OCI-LY7 (cell line): ENCODE results near the gene CWC25. TPM values are rescaled to one million over a fixed set of nuclear protein-coding genes. Genes with fewer than 3 reads are reported as not detected.
A peak's percentile ranks its signal among the peaks of the same experiment; 100 is the strongest.

Experiments
- BruUV-seq: library from RNA; stranded (reverse); fragments of 400-500 nt; replicated peaks from 2 replicates; lab custom pipeline; 2021; lab: Mats Ljungman, UMichigan
- CTCF ChIA-PET: fragments of 300-600 bp; sonication (Branson Sonifier 250); formaldehyde crosslinking; loops from one replicate; lab custom pipeline; 2022; ENCODE audit warnings: antibody characterized with exemption; ENCODE audit not compliant: unreplicated experiment; lab: Charles Lee
- POLR2A ChIA-PET: fragments of 300-600 bp; sonication (Branson Sonifier 250); formaldehyde crosslinking; loops from one replicate; lab custom pipeline; 2022; ENCODE audit warnings: antibody characterized with exemption; lab: Charles Lee
- DNase-seq: peaks from one replicate; pipeline ENCODE4 v3.0.0-alpha.2; 2015; ENCODE audit warnings: low spot score
- H2AFZ ChIP-seq: fragments of 200-600 bp; sonication (generic), shearing (Covaris generic); 2 replicates; pipeline ENCODE4 v1.6.1; 2014; ENCODE audit warnings: mild to moderate bottlenecking, antibody characterized with exemption, low read length, moderate library complexity
- H3K27ac ChIP-seq: fragments of 200-600 bp; sonication (generic); 2 replicates; pipeline ENCODE4 v1.5.1; 2014; ENCODE audit warnings: mixed run types, low read depth, mild to moderate bottlenecking, moderate library complexity, low read length, inconsistent platforms; ENCODE audit not compliant: poor library complexity, severe bottlenecking
- H3K36me3 ChIP-seq: fragments of 200-600 bp; sonication (generic); 2 replicates; pipeline ENCODE4 v1.6.1; 2014; ENCODE audit warnings: mild to moderate bottlenecking, antibody characterized with exemption, low read length, moderate library complexity, mixed read lengths; ENCODE audit not compliant: insufficient read depth
- H3K4me1 ChIP-seq: fragments of 200-600 bp; sonication (generic); 2 replicates; pipeline ENCODE4 v1.5.1; 2014; ENCODE audit warnings: mild to moderate bottlenecking, low read length; ENCODE audit not compliant: insufficient read depth, poor library complexity, severe bottlenecking
- H3K4me2 ChIP-seq: fragments of 200-600 bp; sonication (generic); 2 replicates; pipeline ENCODE4 v1.6.1; 2014; ENCODE audit warnings: mild to moderate bottlenecking, low read length
- H3K4me3 ChIP-seq: fragments of 200-600 bp; sonication (generic); 2 replicates; pipeline ENCODE4 v1.5.1; 2014; ENCODE audit warnings: mild to moderate bottlenecking, low read depth, low read length; ENCODE audit not compliant: poor library complexity, severe bottlenecking
- H3K79me2 ChIP-seq: fragments of 200-600 bp; sonication (generic); 2 replicates; pipeline ENCODE4 v1.6.1; 2016; ENCODE audit warnings: low read depth, mild to moderate bottlenecking, low read length, moderate library complexity, mixed read lengths; ENCODE audit not compliant: insufficient read depth
- H3K9me2 ChIP-seq: fragments of 200-600 bp; sonication (generic); 2 replicates; pipeline ENCODE4 v1.6.1; 2016; ENCODE audit warnings: mild to moderate bottlenecking, low read length, mixed read lengths; ENCODE audit not compliant: insufficient read depth
- H3K9me3 ChIP-seq: fragments of 200-600 bp; sonication (generic); 2 replicates; pipeline ENCODE4 v1.6.1; 2014; ENCODE audit warnings: mild to moderate bottlenecking, mixed run types, low read length, mixed read lengths
- H4K20me1 ChIP-seq: fragments of 200-600 bp; sonication (generic); 2 replicates; pipeline ENCODE4 v1.6.1; 2014; ENCODE audit warnings: mild to moderate bottlenecking, antibody characterized with exemption, low read length, moderate library complexity, mixed read lengths; ENCODE audit not compliant: insufficient read depth
- EZH2phosphoT487 ChIP-seq: fragments of 200-600 bp; sonication (generic); IDR thresholded peaks from 2 replicates; pipeline ENCODE4 v1.6.1; 2018; ENCODE audit warnings: low read depth, borderline replicate concordance, mild to moderate bottlenecking, mixed run types, antibody characterized with exemption, low read length, moderate library complexity, mixed read lengths
- intact Hi-C: fragments of 100-400 bp; cut with micrococcal nuclease; formaldehyde crosslinking; loops from one replicate; pipeline ENCODE4 v1.10.0; 2022; ENCODE audit not compliant: unreplicated experiment
- total RNA-seq, 2 experiments: library from RNA; depleted of rRNA in 1 of 2; stranded (reverse); fragments of >200 nt in 1 of 2; shearing (Covaris generic) in 1 of 2; gene quantifications; 2 replicates each; pipeline ENCODE4 v1.2.3, GENCODE V29; 2014 to 2022
- TF ChIP-seq, protein P1 (sequence below): fragments of 200-600 bp; sonication (generic); conservative IDR thresholded peaks from 2 replicates; pipeline ENCODE4 v1.5.1; 2014; ENCODE audit warnings: mild to moderate bottlenecking, antibody characterized with exemption, low read length, moderate library complexity, mixed read lengths

CWC25 gene
- total RNA-seq, 2 experiments from 2014 or later: 22.2 to 26.8 TPM

DNA sequence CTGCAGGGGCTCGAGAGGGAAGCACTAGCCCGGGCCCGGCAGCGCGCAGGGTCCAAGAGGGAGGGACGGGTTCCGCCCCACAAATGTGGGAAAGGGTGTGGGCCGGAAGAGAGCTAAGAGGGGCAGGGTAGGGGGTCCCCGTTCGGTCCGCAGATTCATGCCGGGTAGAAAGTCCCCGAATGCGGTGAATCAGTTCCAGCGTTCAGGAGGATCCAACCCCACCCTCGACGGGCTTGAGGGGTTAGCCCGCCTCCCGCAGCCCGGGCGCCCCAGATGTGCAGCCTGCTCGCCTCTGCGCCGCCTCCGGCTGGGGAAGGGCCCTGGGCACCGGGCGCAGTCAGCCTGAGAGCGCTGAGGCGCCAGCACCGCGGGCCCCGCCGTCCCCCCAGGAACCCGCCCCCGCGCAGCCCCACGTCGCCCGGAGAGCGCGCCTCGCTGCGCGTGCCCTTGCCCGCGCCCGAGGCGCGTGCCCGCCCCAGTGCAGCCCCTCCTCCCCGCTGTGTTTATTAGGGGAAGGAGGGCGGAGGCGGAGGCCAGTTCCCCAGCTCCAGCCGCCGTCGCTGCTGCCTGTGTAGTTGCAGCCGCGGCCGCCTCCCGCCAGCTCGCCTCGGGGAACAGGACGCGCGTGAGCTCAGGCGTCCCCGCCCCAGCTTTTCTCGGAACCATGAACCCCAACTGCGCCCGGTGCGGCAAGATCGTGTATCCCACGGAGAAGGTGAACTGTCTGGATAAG is 44.6 kb upstream of the CWC25 start, which contains the start of gene LASP1:
LASP1 (plus strand) TSS at position 533 of the 733 bp plus-strand sequence; CDS start at position 665, 132 bp downstream.
- no TSS peak for BruUV-seq
- H3K4me1 ChIP-seq: peaks cover 62% of the 10 kb centered on the region

DNA sequence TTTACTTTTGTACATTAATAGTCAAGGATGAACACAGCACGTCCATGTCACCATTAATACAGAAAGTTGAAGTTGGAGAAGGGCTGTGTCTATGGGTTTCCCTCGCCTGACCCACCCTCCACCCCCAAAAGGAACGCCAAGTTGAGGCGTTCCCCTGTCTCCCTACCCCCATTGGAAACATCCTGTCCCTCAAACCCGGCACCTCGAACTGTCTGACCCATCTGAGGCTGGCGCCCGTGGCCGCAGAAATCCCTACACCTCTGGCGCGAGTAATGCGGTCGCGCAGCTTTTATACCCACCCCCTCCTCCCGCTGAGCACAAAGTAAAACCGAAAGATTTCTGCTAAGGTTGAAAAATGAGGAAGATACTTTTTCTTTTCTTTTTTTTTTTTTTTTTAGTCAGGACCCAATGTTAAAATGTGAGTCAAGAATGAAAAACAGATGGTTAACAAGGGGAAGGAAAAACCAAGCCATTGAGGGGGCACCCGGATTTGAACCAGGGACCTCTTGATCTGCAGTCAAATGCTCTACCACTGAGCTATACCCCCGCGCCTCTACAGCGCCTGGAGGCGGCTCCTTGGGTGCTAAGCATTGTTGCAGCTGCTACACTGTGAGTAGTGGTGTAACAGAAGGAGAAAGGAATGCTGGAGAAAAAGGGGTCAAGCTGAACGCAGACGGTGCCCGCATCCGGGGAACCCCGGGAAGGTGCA is 43.9 kb upstream of the CWC25 start:
- ChIA-PET POLR2A (interaction anchor here (0.6 to 5.5 kb wide), 9 partner anchors 9 to 331 kb away, joined by 3 to 56 read pairs (median 4); partner anchors contain the start of genes CWC25, PIP4K2B, RPL19 and RPL23), CTCF (interaction anchor here (0.7 to 1.4 kb wide), 2 partner anchors 8 to 15 kb away, joined by 3 to 4 read pairs; no protein-coding TSS in a partner anchor)
- Histone ChIP-seq H3K9me3 (no peaks in the 10 kb centered on the region), H3K36me3 (peaks cover 27% of the 10 kb centered on the region; the same call in 1 of the 2 replicates), H4K20me1 (peaks cover 16% of the 10 kb centered on the region; the same call in 1 of the 2 replicates), H3K9me2 (no peaks in the 10 kb centered on the region), H2AFZ (peak overlapping the region; percentile 40; the same call in 1 of the 2 replicates), H3K27ac (peak overlapping the region; percentile 91), H3K79me2 (peaks cover 39% of the 10 kb centered on the region), H3K4me1 (peaks cover 56% of the 10 kb centered on the region), H3K4me3 (peak overlapping the region; percentile 98), H3K4me2 (peak overlapping the region; percentile 95)
- TF ChIP-seq, protein P1, sequence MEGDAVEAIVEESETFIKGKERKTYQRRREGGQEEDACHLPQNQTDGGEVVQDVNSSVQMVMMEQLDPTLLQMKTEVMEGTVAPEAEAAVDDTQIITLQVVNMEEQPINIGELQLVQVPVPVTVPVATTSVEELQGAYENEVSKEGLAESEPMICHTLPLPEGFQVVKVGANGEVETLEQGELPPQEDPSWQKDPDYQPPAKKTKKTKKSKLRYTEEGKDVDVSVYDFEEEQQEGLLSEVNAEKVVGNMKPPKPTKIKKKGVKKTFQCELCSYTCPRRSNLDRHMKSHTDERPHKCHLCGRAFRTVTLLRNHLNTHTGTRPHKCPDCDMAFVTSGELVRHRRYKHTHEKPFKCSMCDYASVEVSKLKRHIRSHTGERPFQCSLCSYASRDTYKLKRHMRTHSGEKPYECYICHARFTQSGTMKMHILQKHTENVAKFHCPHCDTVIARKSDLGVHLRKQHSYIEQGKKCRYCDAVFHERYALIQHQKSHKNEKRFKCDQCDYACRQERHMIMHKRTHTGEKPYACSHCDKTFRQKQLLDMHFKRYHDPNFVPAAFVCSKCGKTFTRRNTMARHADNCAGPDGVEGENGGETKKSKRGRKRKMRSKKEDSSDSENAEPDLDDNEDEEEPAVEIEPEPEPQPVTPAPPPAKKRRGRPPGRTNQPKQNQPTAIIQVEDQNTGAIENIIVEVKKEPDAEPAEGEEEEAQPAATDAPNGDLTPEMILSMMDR: peak; percentile 84
- no peak for TF ChIP-seq EZH2phosphoT487
- intact Hi-C loops: loop anchor here (1.0 to 5.0 kb wide), 8 partner anchors 16 to 285 kb away; partner anchors contain the start of genes CWC25, FBXO47, PSMB3 and RPL23
- no TSS peak for BruUV-seq
- peak; percentile 90 for DNase-seq

More for the DNA sequence above, 44.6 kb upstream of the CWC25 start, which contains the start of gene LASP1:
- Histone ChIP-seq H4K20me1 (peaks cover 16% of the 10 kb centered on the region; the same call in 1 of the 2 replicates), H3K79me2 (peaks cover 46% of the 10 kb centered on the region), H2AFZ (peak within 1 kb of the TSS; percentile 40; the same call in 1 of the 2 replicates), H3K27ac (peak within 1 kb of the TSS; percentile 91), H3K9me2 (no peaks in the 10 kb centered on the region), H3K36me3 (peaks cover 27% of the 10 kb centered on the region; the same call in 1 of the 2 replicates), H3K4me3 (peak within 1 kb of the TSS; percentile 98), H3K9me3 (no peaks in the 10 kb centered on the region), H3K4me2 (peak within 1 kb of the TSS; percentile 95)
- CTCF ChIA-PET: interaction anchor here (0.6 to 1.4 kb wide), 4 partner anchors 8 to 283 kb away, joined by 3 to 4 read pairs (median 3); no protein-coding TSS in a partner anchor
- TF ChIP-seq EZH2phosphoT487: no peak
- TF ChIP-seq, protein P1: 0 out of 2 replicates have a peak, but pooled peaks have one; percentile 40
- peak; percentile 94 for DNase-seq
- intact Hi-C loops: loop anchor here (1.0 to 10.0 kb wide), 8 partner anchors 29 to 167 kb away; partner anchors contain the start of genes CWC25, FBXO47 and PSMB3
- POLR2A ChIA-PET: interaction anchor here (0.6 to 5.5 kb wide), 8 partner anchors 8 to 330 kb away, joined by 3 to 56 read pairs (median 4); partner anchors contain the start of genes CWC25, PIP4K2B, RPL19 and RPL23
